Testis (tissue), 2 donors: ENCODE results near the gene HIGD2A.

Experiments
- CTCF ChIP-seq, 3 experiments: fragments of 450-650 bp in 2 of 3; fragments of 200-600 bp in 1 of 3; sonication (generic) in 1 of 3; IDR thresholded peaks; one replicate each; pipeline ENCODE4 v1.5.1; 2016 to 2019; ENCODE audit warnings: antibody characterized with exemption in 3 of 3, mild to moderate bottlenecking in 2 of 3, moderate library complexity in 1 of 3
- POLR2A ChIP-seq: fragments of 450-650 bp; IDR thresholded peaks from one replicate; pipeline ENCODE4 v1.6.1; 2017; ENCODE audit warnings: antibody characterized with exemption, mild to moderate bottlenecking, moderate library complexity

DNA sequence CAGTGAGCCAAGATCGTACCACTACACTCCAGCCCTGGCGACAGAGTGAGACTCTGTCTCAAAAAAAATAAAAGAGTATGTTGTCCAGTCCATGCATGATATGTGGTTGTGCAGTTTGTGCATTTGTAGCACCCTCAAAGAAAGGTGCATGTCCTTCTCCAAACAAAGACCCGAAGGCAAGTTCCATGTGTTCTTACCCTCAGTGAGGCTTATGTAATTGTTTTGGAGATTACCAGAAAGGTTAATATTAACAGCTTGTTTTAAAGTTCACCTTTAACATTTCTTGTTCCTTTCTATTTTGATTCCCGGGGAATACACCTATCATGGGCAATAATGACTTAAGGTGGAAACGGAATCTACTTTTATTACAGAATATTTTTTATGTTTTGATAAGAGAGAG lies 49.2 kb upstream of the HIGD2A start:
- no peak for TF ChIP-seq CTCF (IDR thresholded peaks at IDR 0.05)
- TF ChIP-seq POLR2A = no peak
